ENCODE results near the gene CACNA2D3. TPM values are rescaled to one million over a fixed set of nuclear protein-coding genes. Genes with fewer than 3 reads are reported as not detected.

CACNA2D3 gene
- total and polyA plus RNA-seq, 4 donors = 0.38 to 2.5 (median 1.1) TPM

DNA sequence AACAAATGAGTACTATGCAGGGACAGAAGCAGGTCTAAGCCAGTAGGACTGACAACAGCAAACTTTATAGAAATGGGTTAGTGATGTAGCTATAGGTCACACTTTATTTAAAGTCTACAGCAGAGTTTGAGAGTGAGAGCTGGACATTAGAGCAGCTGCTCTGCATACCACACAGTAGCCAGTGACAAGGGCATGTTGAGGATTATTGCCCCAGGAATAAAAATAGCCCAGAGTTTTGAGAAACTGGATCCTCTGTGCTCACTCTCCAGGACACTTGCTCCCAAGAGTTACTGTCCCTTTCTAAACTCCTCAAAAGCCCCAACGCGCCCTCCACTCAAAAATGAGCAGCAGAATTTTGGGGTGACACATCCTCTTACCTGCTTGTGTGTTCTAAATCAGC, 784.4 kb downstream of the CACNA2D3 start:
- WGBS, 2 donors = 97 to 98% methylated on average over 2 of the region's 2 CpGs
- no peak for ATAC-seq (ENCODE audit: insufficient read depth, low FRiP score)

DNA sequence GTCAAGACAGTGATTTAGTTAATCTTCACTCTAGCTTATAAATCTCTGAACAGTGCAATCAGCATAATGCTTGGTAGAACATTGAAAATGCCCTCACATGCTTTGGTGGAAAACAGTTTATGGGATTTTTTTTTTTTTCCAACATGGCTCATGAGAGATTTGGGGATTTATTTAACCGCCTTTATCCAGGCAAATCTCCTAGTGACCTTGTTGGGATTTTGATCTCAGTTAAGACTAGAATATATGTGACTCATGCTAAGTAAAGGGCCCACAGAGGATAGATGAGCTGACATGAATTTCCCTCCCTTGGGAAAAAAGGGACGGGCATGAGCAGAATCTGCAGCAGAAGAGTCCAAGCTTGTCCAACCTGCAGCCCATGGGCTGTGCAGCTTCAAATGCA, 786.8 kb downstream of the CACNA2D3 start:
- Histone ChIP-seq H3K9me3 (ENCODE audit: control insufficient read depth in 4 of 4, insufficient read depth in 3 of 4, low read length in 3 of 4) (peaks cover 0 to 3% (median 2%) of the 10 kb centered on the region in 4 donors), H3K4me3 (no peak overlapping the region), H3K36me3 (ENCODE audit: control insufficient read depth in 4 of 4, insufficient read depth in 4 of 4, low read length in 4 of 4) (no peaks in the 10 kb centered on the region), H3K9ac (ENCODE audit: insufficient read depth in 1 of 2, low read length in 2 of 2) (no peak overlapping the region), H3K4me1 (ENCODE audit: control insufficient read depth in 5 of 5, insufficient read depth in 5 of 5, low read length in 5 of 5) (no peaks in the 10 kb centered on the region), H3K27ac (ENCODE audit: low read depth in 1 of 2, low read length in 1 of 2) (no peak overlapping the region), H3K27me3 (ENCODE audit: control insufficient read depth in 3 of 3, insufficient read depth in 3 of 3, low read length in 2 of 3) (no peaks in the 10 kb centered on the region)
- WGBS, 2 donors = 88 to 93% methylated on average over 2 of the region's 2 CpGs
- ATAC-seq (ENCODE audit: insufficient read depth, low FRiP score) (no peak), DNase-seq (no peak)
- TF ChIP-seq, protein P1, sequence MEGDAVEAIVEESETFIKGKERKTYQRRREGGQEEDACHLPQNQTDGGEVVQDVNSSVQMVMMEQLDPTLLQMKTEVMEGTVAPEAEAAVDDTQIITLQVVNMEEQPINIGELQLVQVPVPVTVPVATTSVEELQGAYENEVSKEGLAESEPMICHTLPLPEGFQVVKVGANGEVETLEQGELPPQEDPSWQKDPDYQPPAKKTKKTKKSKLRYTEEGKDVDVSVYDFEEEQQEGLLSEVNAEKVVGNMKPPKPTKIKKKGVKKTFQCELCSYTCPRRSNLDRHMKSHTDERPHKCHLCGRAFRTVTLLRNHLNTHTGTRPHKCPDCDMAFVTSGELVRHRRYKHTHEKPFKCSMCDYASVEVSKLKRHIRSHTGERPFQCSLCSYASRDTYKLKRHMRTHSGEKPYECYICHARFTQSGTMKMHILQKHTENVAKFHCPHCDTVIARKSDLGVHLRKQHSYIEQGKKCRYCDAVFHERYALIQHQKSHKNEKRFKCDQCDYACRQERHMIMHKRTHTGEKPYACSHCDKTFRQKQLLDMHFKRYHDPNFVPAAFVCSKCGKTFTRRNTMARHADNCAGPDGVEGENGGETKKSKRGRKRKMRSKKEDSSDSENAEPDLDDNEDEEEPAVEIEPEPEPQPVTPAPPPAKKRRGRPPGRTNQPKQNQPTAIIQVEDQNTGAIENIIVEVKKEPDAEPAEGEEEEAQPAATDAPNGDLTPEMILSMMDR (IDR thresholded peaks at IDR 0.05; ENCODE audit: control extremely low read depth, extremely low read depth) = no peak

More for the DNA sequence above, 784.4 kb downstream of the CACNA2D3 start:
- Histone ChIP-seq H3K9ac (ENCODE audit: insufficient read depth in 1 of 2, low read length in 2 of 2) (no peak overlapping the region), H3K36me3 (ENCODE audit: control insufficient read depth in 4 of 4, insufficient read depth in 4 of 4, low read length in 4 of 4) (no peaks in the 10 kb centered on the region), H3K9me3 (ENCODE audit: control insufficient read depth in 4 of 4, insufficient read depth in 3 of 4, low read length in 3 of 4) (peaks cover 0 to 2% (median under 1%) of the 10 kb centered on the region in 4 donors), H3K4me1 (ENCODE audit: control insufficient read depth in 5 of 5, insufficient read depth in 5 of 5, low read length in 5 of 5) (peaks cover 0 to 10% (median 1%) of the 10 kb centered on the region in 5 donors), H3K4me3 (no peak overlapping the region), H3K27ac (ENCODE audit: low read depth in 1 of 2, low read length in 1 of 2) (no peak overlapping the region), H3K27me3 (ENCODE audit: control insufficient read depth in 3 of 3, insufficient read depth in 3 of 3, low read length in 2 of 3) (no peaks in the 10 kb centered on the region)
- DNase-seq = no peak
- TF ChIP-seq, protein P1 (IDR thresholded peaks at IDR 0.05; ENCODE audit: control extremely low read depth, extremely low read depth) = no peak

DNA sequence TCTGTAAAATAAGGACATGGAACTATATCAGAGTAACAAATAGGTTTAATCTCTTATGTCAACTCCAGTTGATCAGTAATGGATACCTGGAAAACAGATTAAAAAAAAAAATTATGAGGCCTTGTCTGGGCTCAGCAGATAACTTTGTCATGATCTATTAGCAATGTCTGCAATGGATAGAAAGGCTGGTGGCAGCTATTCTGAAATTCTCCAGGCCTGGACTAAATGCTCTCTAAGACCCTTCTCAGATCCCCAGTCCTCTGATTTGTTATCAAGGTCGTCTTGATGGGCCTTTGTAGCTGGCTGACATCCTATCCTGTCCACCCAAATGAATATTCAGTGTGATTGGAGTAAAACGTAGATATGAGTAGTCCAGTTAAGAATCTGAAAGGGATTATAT, 791.8 kb downstream of the CACNA2D3 start:
- Histone ChIP-seq H3K4me3 (no peak overlapping the region), H3K27me3 (ENCODE audit: control insufficient read depth in 3 of 3, insufficient read depth in 3 of 3, low read length in 2 of 3) (peaks cover 0 to 4% (median 0%) of the 10 kb centered on the region in 3 donors), H3K4me1 (ENCODE audit: control insufficient read depth in 5 of 5, insufficient read depth in 5 of 5, low read length in 5 of 5) (peaks cover 0 to 12% (median 0%) of the 10 kb centered on the region in 5 donors), H3K9ac (ENCODE audit: insufficient read depth in 1 of 2, low read length in 2 of 2) (no peak overlapping the region), H3K27ac (ENCODE audit: low read depth in 1 of 2, low read length in 1 of 2) (no peak overlapping the region), H3K36me3 (ENCODE audit: control insufficient read depth in 4 of 4, insufficient read depth in 4 of 4, low read length in 4 of 4) (no peaks in the 10 kb centered on the region), H3K9me3 (ENCODE audit: control insufficient read depth in 4 of 4, insufficient read depth in 3 of 4, low read length in 3 of 4) (peaks cover 0 to 3% (median 2%) of the 10 kb centered on the region in 4 donors)
- no peak for ATAC-seq (ENCODE audit: insufficient read depth, low FRiP score)
- no peak for DNase-seq
- 57 to 61% methylated on average over 2 of the region's 2 CpGs for WGBS, 2 donors
- TF ChIP-seq, protein P1 (IDR thresholded peaks at IDR 0.05; ENCODE audit: control extremely low read depth, extremely low read depth) = no peak

DNA sequence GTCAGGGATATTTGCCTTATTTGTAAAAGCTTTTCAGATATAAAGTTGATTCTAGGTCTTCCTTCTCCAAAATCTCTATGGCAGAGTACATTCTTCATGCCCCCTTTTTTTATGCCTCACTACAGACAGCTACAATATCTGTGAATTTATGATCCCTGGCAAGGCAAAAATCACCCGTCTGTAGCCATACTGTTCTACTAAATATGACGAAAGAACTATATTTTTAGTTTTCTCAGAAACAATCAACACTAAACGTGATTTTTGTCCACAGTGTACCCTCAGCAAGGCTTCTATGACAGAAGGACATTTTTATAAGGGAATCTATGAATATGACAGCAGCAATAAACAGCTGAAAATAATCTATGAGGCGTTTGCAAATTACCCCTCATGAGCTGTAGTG, 792.8 kb downstream of the CACNA2D3 start:
- 44 to 61% methylated on average over 4 of the region's 4 CpGs for WGBS, 2 donors
- Histone ChIP-seq H3K27ac (ENCODE audit: low read depth in 1 of 2, low read length in 1 of 2) (no peak overlapping the region), H3K4me1 (ENCODE audit: control insufficient read depth in 5 of 5, insufficient read depth in 5 of 5, low read length in 5 of 5) (peaks cover 0 to 12% (median 0%) of the 10 kb centered on the region in 5 donors), H3K27me3 (ENCODE audit: control insufficient read depth in 3 of 3, insufficient read depth in 3 of 3, low read length in 2 of 3) (peaks cover 0 to 4% (median 0%) of the 10 kb centered on the region in 3 donors), H3K9me3 (ENCODE audit: control insufficient read depth in 4 of 4, insufficient read depth in 3 of 4, low read length in 3 of 4) (peaks cover 0 to 3% (median 2%) of the 10 kb centered on the region in 4 donors), H3K9ac (ENCODE audit: insufficient read depth in 1 of 2, low read length in 2 of 2) (no peak overlapping the region), H3K36me3 (ENCODE audit: control insufficient read depth in 4 of 4, insufficient read depth in 4 of 4, low read length in 4 of 4) (no peaks in the 10 kb centered on the region), H3K4me3 (no peak overlapping the region)
- ATAC-seq (ENCODE audit: insufficient read depth, low FRiP score) (no peak), DNase-seq (peak in 1 of 3 donors; percentile 22)
- TF ChIP-seq, protein P1 (IDR thresholded peaks at IDR 0.05; ENCODE audit: control extremely low read depth, extremely low read depth) = no peak
